H1 (cell line): ENCODE results near the gene DSE. TPM values are rescaled to one million over a fixed set of nuclear protein-coding genes. Genes with fewer than 3 reads are reported as not detected.

Experiments
- CTCF ChIA-PET: fragments of 300-600 bp; sonication (Branson Sonifier 250); formaldehyde crosslinking; loops from one replicate; lab custom pipeline; 2021; ENCODE audit not compliant: partially characterized antibody; lab: Charles Lee
- POLR2A ChIA-PET: fragments of 300-600 bp; sonication (Branson Sonifier 250); formaldehyde crosslinking; loops from one replicate; lab custom pipeline; 2021; ENCODE audit warnings: inconsistent platforms; ENCODE audit not compliant: partially characterized antibody; lab: Charles Lee
- DNase-seq, 2 experiments: peaks; one replicate each; pipeline versions ENCODE4 v3.0.0 to v3.0.0-alpha.2; 2010 to 2022; ENCODE audit warnings: low spot score in 2 of 2, low read depth in 1 of 2, mixed read lengths in 1 of 2
- FAIRE-seq: peaks from 2 replicates; lab custom pipeline; 2011; peaks lifted over from hg19 to GRCh38; lab: Jason Lieb, UNC
- H2AFZ ChIP-seq: 2 replicates; pipeline ENCODE4 v1.8.1; 2012; ENCODE audit warnings: low read length, inconsistent platforms
- H2AK5ac ChIP-seq: 2 replicates; pipeline ENCODE4 v1.6.1; 2013; ENCODE audit warnings: low read depth, low read length
- H2BK120ac ChIP-seq: replicated peaks from 2 replicates; pipeline ENCODE3; 2013; ENCODE audit warnings: low read depth, low read length, inconsistent platforms
- H2BK12ac ChIP-seq: 2 replicates; pipeline ENCODE4 v1.6.1; 2013; ENCODE audit warnings: low read depth, low read length
- H2BK15ac ChIP-seq: 2 replicates; pipeline ENCODE4 v1.6.1; 2013; ENCODE audit warnings: low read length
- H2BK20ac ChIP-seq: 2 replicates; pipeline ENCODE4 v1.6.1; 2013; ENCODE audit warnings: low read length
- H2BK5ac ChIP-seq: 2 replicates; pipeline ENCODE4 v1.6.1; 2013; ENCODE audit warnings: low read depth, low read length
- H3K14ac ChIP-seq: 2 replicates; pipeline ENCODE4 v1.6.1; 2013; ENCODE audit warnings: inconsistent platforms; ENCODE audit not compliant: insufficient read length
- H3K18ac ChIP-seq: 2 replicates; pipeline ENCODE4 v1.6.1; 2013; ENCODE audit warnings: low read length; ENCODE audit errors: extremely low read depth
- H3K23ac ChIP-seq: 2 replicates; pipeline ENCODE4 v1.6.1; 2013; ENCODE audit warnings: inconsistent platforms; ENCODE audit not compliant: insufficient read length
- H3K23me2 ChIP-seq: 2 replicates; pipeline ENCODE4 v1.6.1; 2013; ENCODE audit warnings: low read depth, low read length
- H3K27ac ChIP-seq: 2 replicates; pipeline ENCODE4 v1.6.1; 2011; ENCODE audit warnings: low read depth, low read length, inconsistent platforms
- H3K27me3 ChIP-seq, 4 experiments: replicated peaks in 1 of 4; 1 replicate in 1 of 4; 2 replicates in 3 of 4; pipeline versions ENCODE4 v1.6.1 to v1.8.1; 2011 to 2013; ENCODE audit warnings: low read length in 3 of 4, mild to moderate bottlenecking in 3 of 4, inconsistent platforms in 2 of 4, mixed read lengths in 2 of 4, moderate library complexity in 1 of 4; ENCODE audit not compliant: control insufficient read depth in 3 of 4, insufficient read depth in 3 of 4; ENCODE audit errors: extremely low read depth in 1 of 4
- H3K36me3 ChIP-seq, 4 experiments: 2 replicates each; pipeline versions ENCODE4 v1.6.1 to v1.8.1; 2011 to 2013; ENCODE audit warnings: mild to moderate bottlenecking in 4 of 4, low read length in 3 of 4, moderate library complexity in 2 of 4, control low read depth in 1 of 4, inconsistent platforms in 1 of 4; ENCODE audit not compliant: insufficient read depth in 4 of 4, control insufficient read depth in 2 of 4
- H3K4ac ChIP-seq: replicated peaks from 2 replicates; pipeline ENCODE3; 2013; ENCODE audit warnings: low read length, low read depth, mixed read lengths, inconsistent platforms; ENCODE audit not compliant: insufficient read length
- H3K4me1 ChIP-seq, 4 experiments: replicated peaks in 1 of 4; 1 replicate in 1 of 4; 2 replicates in 3 of 4; pipeline versions ENCODE4 v1.6.1 to v1.8.1; 2011 to 2013; ENCODE audit warnings: low read length in 3 of 4, inconsistent platforms in 2 of 4, mixed read lengths in 1 of 4; ENCODE audit not compliant: insufficient read depth in 4 of 4, control insufficient read depth in 3 of 4
- H3K4me2 ChIP-seq, 2 experiments: 2 replicates each; pipeline versions ENCODE4 v1.6.1 to v1.8.1; 2011 to 2013; ENCODE audit warnings: low read depth in 2 of 2, low read length in 2 of 2, control low read depth in 1 of 2, inconsistent platforms in 1 of 2, mild to moderate bottlenecking in 1 of 2; ENCODE audit not compliant: insufficient read depth in 1 of 2
- H3K4me3 ChIP-seq, 4 experiments: fragments of 200-600, 300-600 bp in 1 of 4; sonication (generic), shearing (Covaris generic), sonication (Bioruptor Twin) in 1 of 4; 2 replicates each; pipeline versions ENCODE4 v1.5.1 to v1.8.1; 2011 to 2016; ENCODE audit warnings: low read length in 4 of 4, low read depth in 3 of 4, control low read depth in 2 of 4, inconsistent platforms in 2 of 4, mild to moderate bottlenecking in 2 of 4, mixed read lengths in 1 of 4, moderate library complexity in 1 of 4; ENCODE audit not compliant: insufficient read depth in 2 of 4; ENCODE audit errors: extremely low read depth in 1 of 4
- H3K56ac ChIP-seq: replicated peaks from 2 replicates; pipeline ENCODE3; 2013; ENCODE audit warnings: low read depth, mild to moderate bottlenecking, mixed read lengths, low read length, inconsistent platforms; ENCODE audit not compliant: insufficient read length
- H3K79me1 ChIP-seq: 2 replicates; pipeline ENCODE4 v1.6.1; 2013; ENCODE audit warnings: low read depth, low read length, control low read depth
- H3K79me2 ChIP-seq, 2 experiments: 2 replicates each; pipeline versions ENCODE4 v1.6.1 to v1.8.1; 2012 to 2013; ENCODE audit warnings: low read length in 2 of 2, mild to moderate bottlenecking in 2 of 2, inconsistent platforms in 1 of 2; ENCODE audit not compliant: insufficient read depth in 2 of 2, control insufficient read depth in 1 of 2
- H3K9ac ChIP-seq, 4 experiments: replicated peaks in 1 of 4; 1 replicate in 1 of 4; 2 replicates in 3 of 4; pipeline versions ENCODE4 v1.6.1 to v1.8.1; 2011 to 2013; ENCODE audit warnings: low read depth in 3 of 4, low read length in 3 of 4, control low read depth in 2 of 4, mild to moderate bottlenecking in 2 of 4, moderate library complexity in 2 of 4, inconsistent platforms in 1 of 4; ENCODE audit errors: extremely low read depth in 1 of 4
- H3K9me3 ChIP-seq, 2 experiments: 2 replicates each; pipeline versions ENCODE4 v1.6.1 to v1.8.1; 2012 to 2013; ENCODE audit warnings: mild to moderate bottlenecking in 2 of 2, moderate library complexity in 2 of 2, control low read depth in 1 of 2, inconsistent platforms in 1 of 2, low read depth in 1 of 2, low read length in 1 of 2, mixed read lengths in 1 of 2; ENCODE audit not compliant: insufficient read depth in 2 of 2
- H4K20me1 ChIP-seq, 2 experiments: replicated peaks in 1 of 2; 2 replicates each; pipeline versions ENCODE3 to v1.8.1; 2011 to 2013; ENCODE audit warnings: inconsistent platforms in 2 of 2, low read length in 2 of 2, mild to moderate bottlenecking in 1 of 2; ENCODE audit not compliant: insufficient read depth in 2 of 2, control insufficient read depth in 1 of 2
- H4K5ac ChIP-seq: 2 replicates; pipeline ENCODE4 v1.6.1; 2013; ENCODE audit warnings: low read length, low read depth, mixed read lengths, inconsistent platforms; ENCODE audit not compliant: insufficient read length
- H4K8ac ChIP-seq: 2 replicates; pipeline ENCODE4 v1.8.0; 2013; ENCODE audit warnings: mild to moderate bottlenecking, moderate library complexity, low read length, inconsistent platforms; ENCODE audit not compliant: insufficient read depth; ENCODE audit errors: extremely low read depth
- H4K91ac ChIP-seq: replicated peaks from 2 replicates; pipeline ENCODE3; 2013; ENCODE audit warnings: low read length, mixed read lengths, inconsistent platforms; ENCODE audit not compliant: insufficient read length
- CHD1 ChIP-seq: IDR thresholded peaks from 2 replicates; pipeline ENCODE4 v1.6.1; 2012; ENCODE audit warnings: low read depth, low read length, improper control_type of control experiment
- CTBP2 ChIP-seq: IDR thresholded peaks from 2 replicates; pipeline ENCODE4 v1.7.0; 2011; ENCODE audit warnings: borderline replicate concordance, mild to moderate bottlenecking, moderate library complexity, mixed read lengths, low read length; ENCODE audit not compliant: insufficient read depth, insufficient read length
- KDM1A ChIP-seq: fragments of 200-600, 300-600 bp; sonication (generic); IDR thresholded peaks from 2 replicates; pipeline ENCODE4 v1.7.1; 2016; ENCODE audit warnings: mild to moderate bottlenecking, low read length, borderline replicate concordance
- KDM4A ChIP-seq: IDR thresholded peaks from one replicate; pipeline ENCODE4 v1.7.1; 2012; ENCODE audit warnings: low read depth, mild to moderate bottlenecking, moderate library complexity, low read length, inconsistent platforms; ENCODE audit not compliant: severe bottlenecking
- MAFK ChIP-seq: IDR thresholded peaks from 2 replicates; pipeline ENCODE4 v1.6.1; 2012; ENCODE audit warnings: low read depth, mild to moderate bottlenecking, improper control_type of control experiment, low read length
- NRF1 ChIP-seq: IDR thresholded peaks from 2 replicates; pipeline ENCODE4 v1.6.1; 2011; ENCODE audit warnings: mild to moderate bottlenecking, low read depth, low read length, improper control_type of control experiment
- RAD21 ChIP-seq, 2 experiments: IDR thresholded peaks in 1 of 2; conservative IDR thresholded peaks in 1 of 2; 2 replicates each; pipeline ENCODE4 v1.6.1; 2011; ENCODE audit warnings: low read depth in 2 of 2, low read length in 2 of 2, improper control_type of control experiment in 1 of 2, inconsistent platforms in 1 of 2, mild to moderate bottlenecking in 1 of 2, moderate library complexity in 1 of 2
- WGBS, 2 experiments: shearing (Covaris generic) in 1 of 2; methylation state at CpG; one replicate each; pipeline versions ENCODE4 v1.1.6 to v1.1.7; 2013 to 2015; ENCODE audit warnings: low lambda C conversion rate in 2 of 2, mixed read lengths in 2 of 2, inconsistent platforms in 1 of 2, low coverage in 1 of 2, missing lambda C conversion rate in 1 of 2; ENCODE audit not compliant: insufficient replicate concordance in 2 of 2, insufficient coverage in 1 of 2, insufficient read length in 1 of 2; ENCODE audit errors: extremely low coverage in 1 of 2, missing lambda C conversion rate in 1 of 2; 5-methylcytosine and 5-hydroxymethylcytosine counted together
- polyA plus RNA-seq, 7 experiments: library from polyadenylated mRNA; depleted of rRNA in 3 of 7; stranded (reverse) in 5 of 7; unstranded in 2 of 7; fragments of >200 nt in 5 of 7; fragments of 200-250 nt in 2 of 7; gene quantifications; 1 replicate in 5 of 7; 2 replicates in 1 of 7; 4 replicates in 1 of 7; pipeline versions ENCODE4 v1.2.1 to v1.2.3, GENCODE V29; 2011 to 2013; ENCODE audit warnings: missing spikeins in 2 of 7, mixed read lengths in 2 of 7
- total RNA-seq: library from RNA; stranded (reverse); fragmentation: NEBNext Ultra II Directional; extraction: Animal tissue kit (Norgen Biotek cat#: 25700); gene quantifications from 2 replicates; pipeline ENCODE4 v1.2.1, GENCODE V29; 2021

DSE gene
- total and polyA plus RNA-seq, 2 of the 8 experiments (the other 6 are each of a cell fraction or from before 2014, with no cell fraction given) = 32.5 to 94.4 TPM

DNA sequence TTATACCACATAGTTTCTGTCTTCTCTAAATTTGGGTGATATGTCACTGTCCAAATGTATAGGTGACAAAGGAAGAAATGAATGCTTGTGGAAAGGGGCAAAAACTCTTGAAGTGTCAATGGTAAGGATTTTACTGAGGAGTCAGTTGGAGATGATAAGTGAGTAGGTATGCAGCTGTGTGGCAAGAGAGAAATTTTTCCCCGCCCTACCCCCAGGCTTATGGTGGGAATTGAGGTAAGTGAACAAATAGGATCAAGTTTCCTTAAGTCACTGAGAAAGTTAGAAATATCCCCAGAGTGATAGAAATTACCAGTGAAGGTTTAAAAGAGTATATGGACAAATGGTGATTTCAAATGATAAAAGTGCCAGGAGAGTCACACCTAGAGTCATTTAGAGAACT lies 11.8 kb downstream of the DSE start:
- WGBS, 2 experiments = 71% methylated on average over 1 of the region's 1 CpG; no CpG with 5 or more reads in 1 of the 2 experiments
- H3K27ac ChIP-seq = no peak overlapping the region
- no peak overlapping the region for H3K4me2 ChIP-seq
- peaks cover 0 to 98% of the 10 kb centered on the region in 2 experiments; a peak in 3 of 4 replicates for H3K79me2 ChIP-seq
- no peak overlapping the region for H2BK20ac ChIP-seq
- H3K79me1 ChIP-seq = peaks cover 5% of the 10 kb centered on the region; the same call in 1 of the 2 replicates
- no peak overlapping the region for H2BK15ac ChIP-seq
- H2BK120ac ChIP-seq = no peak overlapping the region
- peaks cover 1 to 2% of the 10 kb centered on the region in 2 experiments for H4K20me1 ChIP-seq
- no peak overlapping the region for H3K14ac ChIP-seq
- H3K18ac ChIP-seq = no peak overlapping the region
- H3K23me2 ChIP-seq = no peaks in the 10 kb centered on the region
- no peak overlapping the region for H3K4ac ChIP-seq
- no peak overlapping the region for H3K23ac ChIP-seq
- no peak overlapping the region for H4K91ac ChIP-seq
- H3K4me1 ChIP-seq = peaks cover 3 to 7% (median 5%) of the 10 kb centered on the region in 4 experiments; a peak in 5 of 7 replicates
- ChIA-PET CTCF (no interaction called here), POLR2A (no interaction called here)
- H3K27me3 ChIP-seq = no peaks in the 10 kb centered on the region
- TF ChIP-seq NRF1 = no peak
- TF ChIP-seq CTBP2 = no peak
- TF ChIP-seq KDM4A = no peak
- TF ChIP-seq RAD21 (IDR thresholded peaks at IDR 0.05 in 1 of 2, conservative IDR thresholded peaks at IDR 0.05 in 1 of 2; ENCODE audit: low read depth in 2 of 2, low read length in 2 of 2) = no peak
- no peak for TF ChIP-seq KDM1A
- no peak for TF ChIP-seq MAFK
- TF ChIP-seq CHD1 = no peak
- peaks cover 0 to 2% (median 0%) of the 10 kb centered on the region in 4 experiments; a peak in 2 of 8 replicates for H3K36me3 ChIP-seq
- FAIRE-seq (no peak), DNase-seq (no peak)
- no peak overlapping the region for H2BK5ac ChIP-seq
- H4K5ac ChIP-seq = no peak overlapping the region
- no peak overlapping the region for H3K4me3 ChIP-seq
- no peak overlapping the region for H4K8ac ChIP-seq
- H3K9ac ChIP-seq = no peak overlapping the region
- no peak overlapping the region for H2BK12ac ChIP-seq
- no peaks in the 10 kb centered on the region for H3K9me3 ChIP-seq
- no peak overlapping the region for H3K56ac ChIP-seq
- no peak overlapping the region for H2AK5ac ChIP-seq
- no peak overlapping the region for H2AFZ ChIP-seq
